ENCODE measurements around the gene TMOD1.

DNA sequence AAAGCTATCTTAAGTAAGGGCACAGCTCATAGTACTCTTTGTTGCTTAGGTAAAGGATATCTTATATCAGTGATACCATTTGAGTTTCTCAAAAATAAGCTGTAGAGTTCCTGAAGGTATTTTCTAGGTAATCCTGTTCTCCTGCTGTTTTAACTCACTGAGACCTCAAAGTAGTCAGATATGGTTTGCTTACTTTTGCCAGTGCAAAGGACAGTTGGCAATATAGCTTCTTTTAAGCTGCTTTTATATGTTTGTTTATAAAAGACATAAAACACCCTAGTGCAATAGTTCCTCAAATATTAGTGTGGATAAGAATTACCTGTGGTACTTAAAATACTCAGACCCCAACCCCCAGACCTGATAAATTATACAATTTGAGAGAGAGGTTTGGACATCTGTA is 144.3 kb downstream of the TMOD1 start:
- no peak for TF ChIP-seq EZH2phosphoT487 (IDR thresholded peaks at IDR 0.05)
- TF ChIP-seq, protein P1, sequence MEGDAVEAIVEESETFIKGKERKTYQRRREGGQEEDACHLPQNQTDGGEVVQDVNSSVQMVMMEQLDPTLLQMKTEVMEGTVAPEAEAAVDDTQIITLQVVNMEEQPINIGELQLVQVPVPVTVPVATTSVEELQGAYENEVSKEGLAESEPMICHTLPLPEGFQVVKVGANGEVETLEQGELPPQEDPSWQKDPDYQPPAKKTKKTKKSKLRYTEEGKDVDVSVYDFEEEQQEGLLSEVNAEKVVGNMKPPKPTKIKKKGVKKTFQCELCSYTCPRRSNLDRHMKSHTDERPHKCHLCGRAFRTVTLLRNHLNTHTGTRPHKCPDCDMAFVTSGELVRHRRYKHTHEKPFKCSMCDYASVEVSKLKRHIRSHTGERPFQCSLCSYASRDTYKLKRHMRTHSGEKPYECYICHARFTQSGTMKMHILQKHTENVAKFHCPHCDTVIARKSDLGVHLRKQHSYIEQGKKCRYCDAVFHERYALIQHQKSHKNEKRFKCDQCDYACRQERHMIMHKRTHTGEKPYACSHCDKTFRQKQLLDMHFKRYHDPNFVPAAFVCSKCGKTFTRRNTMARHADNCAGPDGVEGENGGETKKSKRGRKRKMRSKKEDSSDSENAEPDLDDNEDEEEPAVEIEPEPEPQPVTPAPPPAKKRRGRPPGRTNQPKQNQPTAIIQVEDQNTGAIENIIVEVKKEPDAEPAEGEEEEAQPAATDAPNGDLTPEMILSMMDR (IDR thresholded peaks at IDR 0.05): no peak
- no peak for TF ChIP-seq EZH2 (IDR thresholded peaks at IDR 0.05)
